ENCODE measurements around the gene LNX2.

GRCh38 chr13:27497563-27498230 is 122.6 kb downstream of the LNX2 start:
- TF ChIP-seq EZH2 (IDR thresholded peaks at IDR 0.05; ENCODE audit: borderline replicate concordance, low read length) (no peak), CTCF (conservative IDR thresholded peaks at IDR 0.05 in 1 of 2, IDR thresholded peaks at IDR 0.05 in 1 of 2; ENCODE audit: extremely low read depth in 1 of 2, insufficient read depth in 1 of 2, low read depth in 1 of 2, low read length in 2 of 2) (no peak)

All from mammary epithelial cell (primary cell).